ENCODE measurements around the gene DNA2.
"Not testable (repeated sequence)": the region's sequence is repeated elsewhere in the genome, so short reads cannot be mapped to it uniquely, and the experiment has no call there.

The DNA2 gene, protein sequence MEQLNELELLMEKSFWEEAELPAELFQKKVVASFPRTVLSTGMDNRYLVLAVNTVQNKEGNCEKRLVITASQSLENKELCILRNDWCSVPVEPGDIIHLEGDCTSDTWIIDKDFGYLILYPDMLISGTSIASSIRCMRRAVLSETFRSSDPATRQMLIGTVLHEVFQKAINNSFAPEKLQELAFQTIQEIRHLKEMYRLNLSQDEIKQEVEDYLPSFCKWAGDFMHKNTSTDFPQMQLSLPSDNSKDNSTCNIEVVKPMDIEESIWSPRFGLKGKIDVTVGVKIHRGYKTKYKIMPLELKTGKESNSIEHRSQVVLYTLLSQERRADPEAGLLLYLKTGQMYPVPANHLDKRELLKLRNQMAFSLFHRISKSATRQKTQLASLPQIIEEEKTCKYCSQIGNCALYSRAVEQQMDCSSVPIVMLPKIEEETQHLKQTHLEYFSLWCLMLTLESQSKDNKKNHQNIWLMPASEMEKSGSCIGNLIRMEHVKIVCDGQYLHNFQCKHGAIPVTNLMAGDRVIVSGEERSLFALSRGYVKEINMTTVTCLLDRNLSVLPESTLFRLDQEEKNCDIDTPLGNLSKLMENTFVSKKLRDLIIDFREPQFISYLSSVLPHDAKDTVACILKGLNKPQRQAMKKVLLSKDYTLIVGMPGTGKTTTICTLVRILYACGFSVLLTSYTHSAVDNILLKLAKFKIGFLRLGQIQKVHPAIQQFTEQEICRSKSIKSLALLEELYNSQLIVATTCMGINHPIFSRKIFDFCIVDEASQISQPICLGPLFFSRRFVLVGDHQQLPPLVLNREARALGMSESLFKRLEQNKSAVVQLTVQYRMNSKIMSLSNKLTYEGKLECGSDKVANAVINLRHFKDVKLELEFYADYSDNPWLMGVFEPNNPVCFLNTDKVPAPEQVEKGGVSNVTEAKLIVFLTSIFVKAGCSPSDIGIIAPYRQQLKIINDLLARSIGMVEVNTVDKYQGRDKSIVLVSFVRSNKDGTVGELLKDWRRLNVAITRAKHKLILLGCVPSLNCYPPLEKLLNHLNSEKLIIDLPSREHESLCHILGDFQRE

DNA sequence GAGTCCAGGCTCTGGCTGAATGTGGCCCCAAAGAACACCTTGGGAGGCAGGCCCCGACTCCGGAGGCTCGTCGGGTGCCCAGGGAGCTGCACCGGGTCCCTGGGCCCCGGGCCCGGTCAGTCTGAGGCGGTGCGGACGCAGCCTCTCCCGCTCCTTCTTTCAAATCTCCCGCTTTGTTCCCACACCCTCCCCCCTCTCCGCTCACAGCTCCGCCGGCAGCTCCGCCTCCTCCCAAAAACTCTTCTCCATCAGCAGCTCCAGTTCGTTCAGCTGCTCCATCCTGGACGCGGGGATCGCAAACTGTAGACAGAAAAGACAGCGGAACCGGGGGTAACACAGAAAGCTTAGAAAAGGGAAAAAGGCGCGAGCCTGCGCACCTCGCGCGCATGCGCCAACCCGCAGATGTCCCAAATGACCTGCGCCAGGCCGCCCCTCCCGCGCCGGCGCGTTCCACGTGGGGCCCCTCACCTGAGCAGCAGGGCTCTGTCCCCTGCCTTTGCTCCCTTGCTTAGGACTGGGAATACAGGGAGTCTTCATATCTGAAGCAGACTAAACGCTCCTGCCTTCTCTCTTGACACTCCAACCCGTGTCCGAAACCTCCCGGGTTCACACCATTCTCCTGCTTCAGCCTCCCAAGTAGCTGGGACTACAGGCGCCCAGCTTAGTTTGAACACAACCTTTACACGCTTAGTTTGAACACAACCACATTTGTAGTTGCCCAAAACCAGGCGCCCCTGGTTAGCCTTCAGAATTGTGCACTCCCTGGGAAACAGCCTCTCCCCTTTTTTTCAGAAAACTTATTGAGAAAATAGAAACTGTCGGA lies at the start of gene DNA2:
Gene DNA2, minus strand, starts transcription at position 388 of the 823 bp plus-strand sequence. Its CDS starts 109 bp downstream, at position 279.
- DNase-seq (ENCODE audit: low read depth): peak; percentile 20

- not testable (repeated sequence) for DNase-seq (ENCODE audit: low read depth)
These were observed 46.8 kb upstream of the DNA2 start for GRCh38 chr10:68518609-68519008.

GRCh38 chr10:68517188-68517587 lies 45.4 kb upstream of the DNA2 start:
- no peak for DNase-seq (ENCODE audit: low read depth)

DNA sequence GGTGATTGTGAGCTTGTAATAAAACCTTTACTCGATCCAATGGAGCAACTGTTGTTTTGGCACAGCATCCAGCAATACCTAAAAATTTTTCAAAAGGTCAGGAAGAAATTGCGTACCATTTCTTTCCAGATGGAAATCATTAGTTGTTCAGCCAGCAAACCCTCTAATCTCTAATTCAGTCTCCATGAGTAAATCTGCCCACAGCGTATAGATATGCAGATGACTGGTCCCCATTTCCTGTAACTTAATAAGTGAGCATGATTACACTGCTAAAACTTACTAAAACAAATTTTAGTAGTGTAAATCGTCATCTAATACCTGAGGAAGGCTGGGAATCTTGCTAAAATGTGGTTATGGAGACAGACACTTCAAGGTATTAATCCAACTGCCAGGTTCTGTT lies 45.0 kb upstream of the DNA2 start:
- no peak for DNase-seq (ENCODE audit: low read depth)

GRCh38 chr10:68516216-68516615 lies 44.4 kb upstream of the DNA2 start:
- not testable (repeated sequence) for DNase-seq (ENCODE audit: low read depth)

DNA sequence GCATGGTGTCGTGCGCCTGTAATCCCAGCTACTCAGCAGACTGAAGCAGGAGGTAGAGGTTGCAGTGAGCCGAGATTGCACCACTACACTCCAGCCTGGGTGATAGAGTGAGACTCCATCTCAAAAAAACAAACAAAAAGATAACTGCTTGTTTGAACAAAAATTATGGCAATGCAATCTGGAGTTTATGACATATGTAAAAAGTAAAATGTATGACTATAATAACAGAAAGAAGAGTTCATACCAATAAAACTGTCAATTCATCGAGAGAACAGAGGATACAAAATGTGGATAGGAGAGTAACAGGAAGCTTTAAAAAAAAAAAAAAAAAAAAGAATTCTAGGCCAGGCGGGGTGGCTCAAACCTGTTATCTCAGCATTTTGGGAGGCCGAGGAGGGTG lies 36.3 kb upstream of the DNA2 start:
- no peak for DNase-seq (ENCODE audit: low read depth)

- no peak for DNase-seq (ENCODE audit: low read depth)
These were observed 34.6 kb upstream of the DNA2 start for GRCh38 chr10:68506411-68506810.

GRCh38 chr10:68502846-68503245 lies 31.1 kb upstream of the DNA2 start:
- no peak for DNase-seq (ENCODE audit: low read depth)

- no peak for DNase-seq (ENCODE audit: low read depth)
These were observed 29.9 kb upstream of the DNA2 start for GRCh38 chr10:68501691-68502090.

DNA sequence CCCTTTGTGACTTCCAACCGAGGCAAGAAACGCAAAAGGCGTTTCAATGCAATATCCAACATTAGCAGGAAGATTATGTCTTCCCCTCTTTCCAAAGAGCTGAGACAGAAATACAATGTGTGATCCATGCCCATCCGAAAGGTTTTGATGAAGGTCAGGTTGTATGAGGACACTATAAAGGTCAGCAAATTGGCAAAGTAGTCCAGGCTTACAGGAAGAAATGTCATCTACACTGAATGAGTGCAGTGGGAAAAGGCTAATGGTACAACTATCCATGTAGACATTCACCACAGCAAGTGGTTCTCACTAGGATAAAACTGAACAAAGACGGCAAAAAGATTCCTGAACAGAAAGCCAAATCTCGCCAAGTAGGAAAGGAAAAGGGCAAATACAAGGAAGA lies 27.8 kb upstream of the DNA2 start:
- no peak for DNase-seq (ENCODE audit: low read depth)

DNA sequence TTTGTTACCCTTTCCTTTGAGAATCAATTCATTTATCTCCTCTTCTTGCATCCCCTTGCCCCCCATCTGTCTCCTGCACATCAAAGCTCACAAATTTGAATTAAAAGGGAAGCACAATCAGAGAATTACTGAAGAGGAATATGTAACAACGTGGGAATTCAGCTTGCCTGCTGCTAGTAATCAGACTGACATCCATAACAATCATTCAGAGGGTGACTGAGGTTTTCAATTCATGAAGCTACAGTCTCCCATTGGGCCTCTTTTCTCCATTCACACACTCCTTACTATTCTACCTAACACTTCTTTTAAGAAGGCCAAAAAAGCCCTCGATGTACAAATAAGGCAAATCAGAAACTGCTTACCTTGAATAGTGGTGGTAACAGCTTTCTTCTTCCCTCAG lies 24.3 kb upstream of the DNA2 start:
- no peak for DNase-seq (ENCODE audit: low read depth)

- no peak for DNase-seq (ENCODE audit: low read depth)
These were observed 20.3 kb upstream of the DNA2 start for GRCh38 chr10:68492118-68492517.

DNA sequence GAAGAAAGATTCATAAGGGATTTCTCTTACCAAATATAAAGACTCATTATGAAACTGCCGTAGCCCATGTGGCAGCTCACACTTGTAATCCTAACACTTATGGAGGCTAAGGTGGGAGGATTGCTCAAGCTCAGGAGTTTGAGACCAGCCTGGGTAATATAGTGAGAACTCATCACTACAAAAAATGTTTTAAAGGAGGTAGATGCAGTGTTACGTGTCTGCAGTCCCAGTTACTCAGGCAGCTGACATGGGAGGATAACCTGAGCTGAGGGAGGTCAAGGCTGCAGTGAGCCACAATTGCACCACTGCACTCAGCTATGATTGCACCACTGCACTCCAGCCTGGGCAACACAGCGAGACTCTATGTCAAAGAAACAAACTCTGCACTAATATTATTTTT lies 18.1 kb upstream of the DNA2 start:
- DNase-seq (ENCODE audit: low read depth): no peak

DNA sequence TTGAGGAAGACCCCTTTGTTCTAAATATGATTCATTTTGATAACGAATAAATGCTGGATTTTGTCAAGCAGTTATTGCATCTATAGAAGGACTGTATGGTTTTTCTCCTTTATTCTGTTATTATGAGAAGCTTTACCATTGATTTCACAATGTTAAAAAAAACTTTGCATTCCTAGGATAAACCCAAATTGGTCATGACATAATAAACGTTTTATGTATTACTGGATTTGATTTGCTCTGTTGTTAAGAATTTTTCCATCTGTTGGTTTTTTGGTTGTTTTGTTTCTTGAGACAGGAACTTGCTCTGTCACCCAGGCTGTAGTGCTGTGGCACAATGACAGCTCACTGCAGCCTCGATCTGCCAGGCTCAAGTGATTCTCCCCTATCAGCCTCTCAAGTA lies 2.2 kb upstream of the DNA2 start:
- DNase-seq (ENCODE audit: low read depth): no peak

GRCh38 chr10:68471063-68471585 lies 649 bp downstream of the DNA2 start:
- DNase-seq (ENCODE audit: low read depth): no peak

DNA sequence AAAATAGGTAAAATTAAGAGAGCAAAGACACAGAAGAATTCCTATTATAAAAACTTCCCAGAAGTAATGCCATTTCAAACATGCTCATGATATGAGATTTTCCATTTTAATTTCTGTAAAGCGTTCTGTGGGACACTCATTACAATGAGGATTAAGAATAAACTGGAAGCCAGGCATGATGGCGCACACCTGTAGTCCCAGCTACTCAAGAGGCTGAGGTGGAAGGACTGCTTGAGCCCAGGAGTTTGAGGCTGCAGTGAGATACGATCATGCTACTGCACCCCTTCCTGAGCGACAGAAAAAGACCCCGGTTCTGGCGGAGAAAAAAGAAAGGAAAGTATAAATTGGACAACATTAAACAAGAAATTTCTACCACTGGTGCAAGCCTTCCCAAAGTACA lies 1.5 kb downstream of the DNA2 start:
- no peak for DNase-seq (ENCODE audit: low read depth)

DNA sequence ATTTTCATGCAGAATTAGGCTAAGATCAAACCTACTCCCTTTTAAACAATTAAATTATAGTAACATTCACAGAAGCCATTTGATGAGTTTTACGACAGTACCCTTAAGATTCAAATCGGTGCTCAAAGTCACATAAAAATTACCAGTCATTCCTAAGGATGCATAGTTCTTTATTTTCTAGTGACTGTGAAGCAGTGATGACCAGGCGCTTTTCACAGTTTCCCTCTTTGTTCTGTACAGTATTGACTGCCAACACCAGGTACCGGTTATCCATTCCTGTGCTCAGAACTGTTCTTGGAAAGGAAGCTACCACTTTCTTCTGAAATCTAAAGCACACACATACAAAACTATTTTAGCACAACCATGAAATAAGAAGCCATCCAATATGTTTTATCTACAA lies 1.9 kb downstream of the DNA2 start:
- DNase-seq (ENCODE audit: low read depth): no peak

GRCh38 chr10:68464729-68465128 lies 7.0 kb downstream of the DNA2 start:
- DNase-seq (ENCODE audit: low read depth): not testable (repeated sequence)

GRCh38 chr10:68463365-68464093 lies 8.2 kb downstream of the DNA2 start:
- DNase-seq (ENCODE audit: low read depth): no peak

GRCh38 chr10:68462536-68462935 lies 9.2 kb downstream of the DNA2 start:
- DNase-seq (ENCODE audit: low read depth): no peak

DNA sequence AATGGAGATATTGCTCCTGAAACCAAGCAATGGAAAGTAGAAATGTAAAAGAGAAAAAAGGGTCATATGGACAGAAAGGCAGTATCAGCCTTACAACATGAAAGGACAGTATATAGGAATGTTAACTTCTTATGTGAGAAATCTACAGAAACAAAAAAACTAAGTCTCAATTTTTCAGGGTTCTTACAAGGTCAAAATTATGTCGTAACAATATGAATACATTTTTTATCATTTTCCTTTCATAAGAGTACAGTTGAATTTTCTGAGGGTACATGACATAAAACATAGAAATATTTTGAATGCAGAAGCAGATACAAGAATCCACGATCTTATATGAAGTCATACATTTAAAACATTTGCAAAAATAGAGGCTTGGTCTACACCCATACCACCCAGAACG lies 10.7 kb downstream of the DNA2 start:
- no peak for DNase-seq (ENCODE audit: low read depth)
